ENCODE measurements around the gene PGM1. TPM values are rescaled to one million over a fixed set of nuclear protein-coding genes. Genes with fewer than 3 reads are reported as not detected.

The PGM1 gene
- total RNA-seq, 1 donor from 2014 or later = 3.6 TPM

DNA sequence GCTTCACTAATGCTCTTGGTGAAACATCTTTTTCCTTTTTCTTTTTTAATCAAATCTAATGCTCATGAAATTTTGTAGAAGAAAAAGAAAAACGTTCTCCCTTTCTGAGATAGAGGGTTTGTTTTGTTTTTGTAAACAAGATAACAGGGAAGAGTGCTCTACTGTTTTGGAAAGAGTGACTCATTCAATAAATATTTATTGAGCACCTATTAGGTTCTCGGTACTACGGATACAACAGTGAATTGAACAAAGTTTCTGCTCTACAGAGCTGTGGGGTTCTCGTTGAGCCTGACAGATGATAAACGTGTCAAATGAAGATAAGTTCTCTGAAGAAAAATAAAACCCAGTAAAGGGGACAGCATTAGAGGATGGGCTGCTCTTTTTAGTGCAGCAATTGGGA is 7.0 kb downstream of the PGM1 start:
- no peak overlapping the region for H3K27ac Mint-ChIP-seq (ENCODE audit: unreplicated experiment)

DNA sequence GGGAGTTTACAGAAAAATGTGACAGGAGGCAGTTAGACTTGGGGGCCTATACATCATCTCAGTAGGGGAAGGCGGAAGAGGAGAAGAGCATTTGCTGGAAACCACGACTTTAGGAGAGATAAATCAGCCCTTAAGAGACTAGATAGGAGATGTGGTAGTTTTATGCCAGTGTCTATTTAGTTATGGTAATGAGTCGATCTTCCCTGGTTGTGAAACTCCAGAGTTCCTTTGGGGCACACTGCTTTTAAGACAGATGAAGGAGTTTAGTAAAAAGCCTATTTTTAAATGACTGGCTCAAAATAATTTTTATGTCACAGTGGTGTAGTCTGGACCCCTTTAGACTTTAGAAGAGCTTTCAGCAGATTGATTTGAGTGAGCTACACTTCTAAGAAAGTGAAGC is 7.8 kb downstream of the PGM1 start:
- no peak overlapping the region for H3K4me3 Mint-ChIP-seq (ENCODE audit: unreplicated experiment)
- H3K27me3 Mint-ChIP-seq (ENCODE audit: unreplicated experiment) = no peaks in the 10 kb centered on the region
- DNase-seq = no peak
- H3K36me3 Mint-ChIP-seq (ENCODE audit: unreplicated experiment) = no peaks in the 10 kb centered on the region
- H3K27ac Mint-ChIP-seq (ENCODE audit: unreplicated experiment) = no peak overlapping the region
- H3K4me1 Mint-ChIP-seq (ENCODE audit: low read depth, unreplicated experiment) = no peaks in the 10 kb centered on the region
- TF ChIP-seq, protein P1, sequence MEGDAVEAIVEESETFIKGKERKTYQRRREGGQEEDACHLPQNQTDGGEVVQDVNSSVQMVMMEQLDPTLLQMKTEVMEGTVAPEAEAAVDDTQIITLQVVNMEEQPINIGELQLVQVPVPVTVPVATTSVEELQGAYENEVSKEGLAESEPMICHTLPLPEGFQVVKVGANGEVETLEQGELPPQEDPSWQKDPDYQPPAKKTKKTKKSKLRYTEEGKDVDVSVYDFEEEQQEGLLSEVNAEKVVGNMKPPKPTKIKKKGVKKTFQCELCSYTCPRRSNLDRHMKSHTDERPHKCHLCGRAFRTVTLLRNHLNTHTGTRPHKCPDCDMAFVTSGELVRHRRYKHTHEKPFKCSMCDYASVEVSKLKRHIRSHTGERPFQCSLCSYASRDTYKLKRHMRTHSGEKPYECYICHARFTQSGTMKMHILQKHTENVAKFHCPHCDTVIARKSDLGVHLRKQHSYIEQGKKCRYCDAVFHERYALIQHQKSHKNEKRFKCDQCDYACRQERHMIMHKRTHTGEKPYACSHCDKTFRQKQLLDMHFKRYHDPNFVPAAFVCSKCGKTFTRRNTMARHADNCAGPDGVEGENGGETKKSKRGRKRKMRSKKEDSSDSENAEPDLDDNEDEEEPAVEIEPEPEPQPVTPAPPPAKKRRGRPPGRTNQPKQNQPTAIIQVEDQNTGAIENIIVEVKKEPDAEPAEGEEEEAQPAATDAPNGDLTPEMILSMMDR (IDR thresholded peaks at IDR 0.05; ENCODE audit: partially characterized antibody, unreplicated experiment) = no peak
- H3K9me3 Mint-ChIP-seq (ENCODE audit: unreplicated experiment) = no peaks in the 10 kb centered on the region

More for the DNA sequence above, 7.0 kb downstream of the PGM1 start:
- no peaks in the 10 kb centered on the region for H3K36me3 Mint-ChIP-seq (ENCODE audit: unreplicated experiment)
- TF ChIP-seq, protein P1 (IDR thresholded peaks at IDR 0.05; ENCODE audit: partially characterized antibody, unreplicated experiment) = no peak
- DNase-seq = no peak
- no peaks in the 10 kb centered on the region for H3K27me3 Mint-ChIP-seq (ENCODE audit: unreplicated experiment)
- no peaks in the 10 kb centered on the region for H3K4me1 Mint-ChIP-seq (ENCODE audit: low read depth, unreplicated experiment)
- no peaks in the 10 kb centered on the region for H3K9me3 Mint-ChIP-seq (ENCODE audit: unreplicated experiment)
- H3K4me3 Mint-ChIP-seq (ENCODE audit: unreplicated experiment) = no peak overlapping the region

DNA sequence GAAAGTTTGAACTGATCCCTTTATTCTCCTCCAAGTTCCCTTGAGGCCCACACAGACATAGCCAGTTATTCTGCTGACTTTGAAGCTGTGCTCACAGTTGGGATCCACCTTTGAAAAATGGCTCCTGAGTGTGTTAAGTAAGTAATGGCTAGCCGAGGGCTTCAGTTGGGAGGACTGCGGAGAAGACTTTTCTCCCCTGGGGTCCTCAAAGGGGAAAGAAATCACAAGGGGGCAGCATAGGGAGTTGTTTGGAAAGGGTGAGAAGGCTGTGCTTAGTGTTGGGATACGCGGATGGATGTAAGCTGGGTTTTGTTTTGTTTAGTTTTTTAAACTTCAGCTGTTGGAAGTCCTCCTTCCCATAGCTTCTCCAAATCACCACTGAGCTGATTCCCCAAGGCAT is 8.3 kb downstream of the PGM1 start:
- H3K4me3 Mint-ChIP-seq (ENCODE audit: unreplicated experiment) = no peak overlapping the region
- no peaks in the 10 kb centered on the region for H3K36me3 Mint-ChIP-seq (ENCODE audit: unreplicated experiment)
- no peaks in the 10 kb centered on the region for H3K9me3 Mint-ChIP-seq (ENCODE audit: unreplicated experiment)
- H3K4me1 Mint-ChIP-seq (ENCODE audit: low read depth, unreplicated experiment) = no peaks in the 10 kb centered on the region
- TF ChIP-seq, protein P1 (IDR thresholded peaks at IDR 0.05; ENCODE audit: partially characterized antibody, unreplicated experiment) = no peak
- H3K27ac Mint-ChIP-seq (ENCODE audit: unreplicated experiment) = no peak overlapping the region
- H3K27me3 Mint-ChIP-seq (ENCODE audit: unreplicated experiment) = no peaks in the 10 kb centered on the region
- DNase-seq = no peak

DNA sequence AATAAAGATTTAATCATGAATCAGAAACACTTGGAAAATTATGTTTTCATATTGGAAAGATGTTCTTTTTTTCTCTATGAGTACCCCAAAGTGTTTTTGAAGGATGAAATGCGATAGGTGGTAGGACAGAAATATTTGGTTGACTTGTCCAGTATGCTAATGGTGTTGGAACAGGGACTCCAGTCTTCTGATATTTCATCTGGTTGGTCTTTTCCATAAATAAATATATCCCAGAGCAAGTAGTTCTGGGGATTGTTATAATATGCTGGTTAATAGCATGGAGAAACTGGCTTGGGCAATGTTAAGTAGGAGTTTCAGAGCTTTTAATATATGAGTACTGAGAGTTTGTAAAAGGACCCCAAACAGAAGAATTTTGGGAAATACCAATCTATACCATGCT is 8.7 kb downstream of the PGM1 start:
- no peak overlapping the region for H3K4me3 Mint-ChIP-seq (ENCODE audit: unreplicated experiment)
- no peak for DNase-seq
- H3K4me1 Mint-ChIP-seq (ENCODE audit: low read depth, unreplicated experiment) = no peaks in the 10 kb centered on the region
- H3K36me3 Mint-ChIP-seq (ENCODE audit: unreplicated experiment) = no peaks in the 10 kb centered on the region
- TF ChIP-seq, protein P1 (IDR thresholded peaks at IDR 0.05; ENCODE audit: partially characterized antibody, unreplicated experiment) = no peak
- H3K9me3 Mint-ChIP-seq (ENCODE audit: unreplicated experiment) = no peaks in the 10 kb centered on the region
- H3K27ac Mint-ChIP-seq (ENCODE audit: unreplicated experiment) = no peak overlapping the region
- no peaks in the 10 kb centered on the region for H3K27me3 Mint-ChIP-seq (ENCODE audit: unreplicated experiment)

DNA sequence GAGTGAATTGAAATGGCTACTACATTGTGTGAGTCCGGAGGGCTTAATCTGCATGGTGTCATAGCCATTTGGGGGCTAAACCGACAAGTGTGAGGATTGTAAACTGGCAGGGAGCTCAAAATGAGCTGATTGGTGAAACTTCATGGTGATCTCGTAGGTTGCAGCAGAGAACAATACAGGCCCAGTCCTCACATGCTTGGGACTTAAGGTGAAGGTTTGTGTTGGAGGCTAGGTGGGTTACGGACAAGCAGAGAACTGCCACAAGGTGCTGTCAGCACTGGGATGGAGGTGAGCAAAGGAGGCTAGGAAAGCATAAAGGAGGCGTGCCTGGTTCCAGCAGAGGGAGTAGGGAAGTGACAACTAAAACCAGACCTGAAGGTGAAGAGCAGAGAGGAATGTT is 9.4 kb downstream of the PGM1 start:
- H3K27ac Mint-ChIP-seq (ENCODE audit: unreplicated experiment) = no peak overlapping the region
- no peaks in the 10 kb centered on the region for H3K9me3 Mint-ChIP-seq (ENCODE audit: unreplicated experiment)

More for the DNA sequence above, 9.4 kb downstream of the PGM1 start:
- no peak for DNase-seq
- TF ChIP-seq, protein P1 (IDR thresholded peaks at IDR 0.05; ENCODE audit: partially characterized antibody, unreplicated experiment) = no peak
- H3K27me3 Mint-ChIP-seq (ENCODE audit: unreplicated experiment) = no peaks in the 10 kb centered on the region
- no peaks in the 10 kb centered on the region for H3K36me3 Mint-ChIP-seq (ENCODE audit: unreplicated experiment)
- no peak overlapping the region for H3K4me3 Mint-ChIP-seq (ENCODE audit: unreplicated experiment)
- no peaks in the 10 kb centered on the region for H3K4me1 Mint-ChIP-seq (ENCODE audit: low read depth, unreplicated experiment)

All from glutamatergic neuron (in vitro differentiated cells).